Ascending aorta (tissue), 2 donors: ENCODE measurements around the gene RBPJ. TPM values are rescaled to one million over a fixed set of nuclear protein-coding genes. Genes with fewer than 3 reads are reported as not detected.
"Not testable (repeated sequence)": the region's sequence is repeated elsewhere in the genome, so short reads cannot be mapped to it uniquely, and the experiment has no call there.

Experiments used
- DNase-seq, 2 donors: peaks; one replicate each; pipeline ENCODE4 v3.0.0-alpha.2; 2019; ENCODE audit warnings: low spot score in 2 of 2
- H3K27ac ChIP-seq, 2 donors: fragments of 200-600 bp; sonication (generic); one replicate each; pipeline ENCODE4 v1.5.1; 2016 to 2017; ENCODE audit warnings: mild to moderate bottlenecking in 1 of 2
- H3K27me3 ChIP-seq: fragments of 200-600 bp; sonication (generic); one replicate; pipeline ENCODE4 v1.5.1; 2017
- H3K36me3 ChIP-seq, 2 donors: fragments of 200-600 bp; sonication (generic); one replicate each; pipeline ENCODE4 v1.5.1; 2016
- H3K4me1 ChIP-seq, 2 donors: fragments of 200-600 bp; sonication (generic); one replicate each; pipeline ENCODE4 v1.5.1; 2016 to 2017; ENCODE audit warnings: mild to moderate bottlenecking in 1 of 2
- H3K4me3 ChIP-seq, 2 donors: fragments of 200-600 bp; sonication (generic); one replicate each; pipeline ENCODE4 v1.5.1; 2016 to 2017; ENCODE audit warnings: mild to moderate bottlenecking in 1 of 2
- H3K9me3 ChIP-seq, 2 donors: fragments of 200-600 bp; sonication (generic); one replicate each; pipeline ENCODE4 v1.5.1; 2016
- CTCF ChIP-seq, 3 experiments: fragments of 200-600 bp in 2 of 3; fragments of 450-650 bp in 1 of 3; sonication (generic) in 2 of 3; IDR thresholded peaks; one replicate each; pipeline ENCODE4 v1.5.1; 2016 to 2019; ENCODE audit warnings: antibody characterized with exemption in 3 of 3, mild to moderate bottlenecking in 1 of 3, moderate library complexity in 1 of 3
- intact Hi-C: fragments of 100-400 bp; cut with DNase I; formaldehyde crosslinking; loops from one replicate; pipeline ENCODE4 v1.15.1; 2023
- total RNA-seq: library from RNA; depleted of rRNA; stranded (reverse); fragments of >200 nt; gene quantifications from one replicate; pipeline ENCODE4 v1.1.0, GENCODE V29; 2016

RBPJ gene
- total RNA-seq, 1 donor from 2014 or later: 17.6 TPM

GRCh38 chr4:26400132-26400531 lies 79.3 kb downstream of the RBPJ start:
- intact Hi-C loops: no loop called here

GRCh38 chr4:26402017-26402416 lies 81.2 kb downstream of the RBPJ start:
- H3K4me1 ChIP-seq, H3K27me3 ChIP-seq, DNase-seq, H3K4me3 ChIP-seq, intact Hi-C loops, H3K27ac ChIP-seq: not testable (repeated sequence)
- Histone ChIP-seq H3K36me3 (peaks cover 8 to 12% of the 10 kb centered on the region in 2 donors), H3K9me3 (peaks cover 11 to 15% of the 10 kb centered on the region in 2 donors)

More at GRCh38 chr4:26400132-26400531, 79.3 kb downstream of the RBPJ start:
- TF ChIP-seq CTCF (IDR thresholded peaks at IDR 0.05): no peak
- no peak overlapping the region for H3K27ac ChIP-seq
- no peaks in the 10 kb centered on the region for H3K36me3 ChIP-seq
- no peaks in the 10 kb centered on the region for H3K9me3 ChIP-seq
- no peak for DNase-seq
- no peaks in the 10 kb centered on the region for H3K4me1 ChIP-seq
- no peaks in the 10 kb centered on the region for H3K27me3 ChIP-seq
- H3K4me3 ChIP-seq: no peak overlapping the region

- intact Hi-C loops: no loop called here
- Histone ChIP-seq H3K27ac (no peak overlapping the region), H3K9me3 (peaks cover 11 to 15% of the 10 kb centered on the region in 2 donors), H3K36me3 (peaks cover 8 to 15% of the 10 kb centered on the region in 2 donors), H3K4me1 (no peaks in the 10 kb centered on the region), H3K27me3 (no peaks in the 10 kb centered on the region), H3K4me3 (no peak overlapping the region)
- DNase-seq: no peak
- no peak for TF ChIP-seq CTCF (IDR thresholded peaks at IDR 0.05)
Measured at GRCh38 chr4:26402458-26402857, 81.6 kb downstream of the RBPJ start.

GRCh38 chr4:26404743-26405206 lies 84.0 kb downstream of the RBPJ start:
- Histone ChIP-seq H3K4me3 (no peak overlapping the region), H3K9me3 (peaks cover 11 to 15% of the 10 kb centered on the region in 2 donors), H3K27me3 (no peaks in the 10 kb centered on the region), H3K4me1 (no peaks in the 10 kb centered on the region), H3K36me3 (peaks cover 8 to 15% of the 10 kb centered on the region in 2 donors), H3K27ac (no peak overlapping the region)
- no peak for DNase-seq
- intact Hi-C loops: no loop called here
- TF ChIP-seq CTCF (IDR thresholded peaks at IDR 0.05): no peak

GRCh38 chr4:26406346-26406975 lies 85.6 kb downstream of the RBPJ start:
- H3K27ac ChIP-seq: no peak overlapping the region
- H3K4me3 ChIP-seq: no peak overlapping the region
- H3K36me3 ChIP-seq: peaks cover 8 to 15% of the 10 kb centered on the region in 2 donors
- no peak for DNase-seq
- no peaks in the 10 kb centered on the region for H3K27me3 ChIP-seq
- H3K4me1 ChIP-seq: no peaks in the 10 kb centered on the region
- intact Hi-C loops: no loop called here
- peaks cover 11 to 15% of the 10 kb centered on the region in 2 donors for H3K9me3 ChIP-seq
- TF ChIP-seq CTCF (IDR thresholded peaks at IDR 0.05): no peak

- intact Hi-C loops: no loop called here
- H3K27ac ChIP-seq: no peak overlapping the region
- DNase-seq: no peak
- TF ChIP-seq CTCF (IDR thresholded peaks at IDR 0.05): no peak
- H3K36me3 ChIP-seq: peaks cover 8 to 15% of the 10 kb centered on the region in 2 donors
- peaks cover 11 to 15% of the 10 kb centered on the region in 2 donors for H3K9me3 ChIP-seq
- H3K4me3 ChIP-seq: no peak overlapping the region
- H3K27me3 ChIP-seq: no peaks in the 10 kb centered on the region
- H3K4me1 ChIP-seq: peaks cover 0 to 4% of the 10 kb centered on the region in 2 donors
Measured at GRCh38 chr4:26407476-26407875, 86.7 kb downstream of the RBPJ start.
